GM21619 (cell line): ENCODE results near the gene SPATA3.
"Not testable (repeated sequence)": the region's sequence is repeated elsewhere in the genome, so short reads cannot be mapped to it uniquely, and the experiment has no call there.

ENCODE experiments used
- ATAC-seq: cut with Tn5 transposase; IDR thresholded peaks from one replicate; pipeline ENCODE4 v1.9.1; 2021; ENCODE audit not compliant: unreplicated experiment

SPATA3 gene

GRCh38 chr2:230968314-230968713, 27.6 kb upstream of the SPATA3 start:
- ATAC-seq, result not testable (repeated sequence)

- no peak for ATAC-seq
These were observed 26.8 kb upstream of the SPATA3 start for GRCh38 chr2:230968921-230969658.

GRCh38 chr2:230969659-230970015, 26.3 kb upstream of the SPATA3 start:
- no peak for ATAC-seq

- no peak for ATAC-seq
These were observed 23.9 kb upstream of the SPATA3 start for GRCh38 chr2:230972046-230972445.

GRCh38 chr2:230974096-230974913, 21.6 kb upstream of the SPATA3 start:
- peak; percentile 78 for ATAC-seq

GRCh38 chr2:230975927-230976326, 20.0 kb upstream of the SPATA3 start:
- no peak for ATAC-seq

- no peak for ATAC-seq
These were observed 19.2 kb upstream of the SPATA3 start for GRCh38 chr2:230976671-230977171.

- no peak for ATAC-seq
These were observed 15.5 kb upstream of the SPATA3 start for GRCh38 chr2:230980468-230980867.

GRCh38 chr2:230981704-230982103, 14.2 kb upstream of the SPATA3 start:
- no peak for ATAC-seq

GRCh38 chr2:230982126-230982525, 13.8 kb upstream of the SPATA3 start:
- no peak for ATAC-seq

- no peak for ATAC-seq
These were observed 13.4 kb upstream of the SPATA3 start for GRCh38 chr2:230982528-230982927.

- no peak for ATAC-seq
These were observed 12.4 kb upstream of the SPATA3 start for GRCh38 chr2:230983566-230983965.

- ATAC-seq, result peak; percentile 76
These were observed 11.3 kb upstream of the SPATA3 start for GRCh38 chr2:230984393-230985220.

GRCh38 chr2:230985519-230986231, 10.2 kb upstream of the SPATA3 start:
- no peak for ATAC-seq

GRCh38 chr2:230986520-230987136, 9.3 kb upstream of the SPATA3 start:
- ATAC-seq, result no peak

GRCh38 chr2:230987137-230988020, 8.5 kb upstream of the SPATA3 start:
- ATAC-seq, result no peak

- no peak for ATAC-seq
These were observed 6.2 kb upstream of the SPATA3 start for GRCh38 chr2:230989731-230990130.

- ATAC-seq, result no peak
These were observed 5.6 kb upstream of the SPATA3 start for GRCh38 chr2:230990131-230990898.

- ATAC-seq, result no peak
These were observed 5.1 kb upstream of the SPATA3 start for GRCh38 chr2:230990899-230991150.
